ENCODE data around the gene ZNF236. TPM values are rescaled to one million over a fixed set of nuclear protein-coding genes. Genes with fewer than 3 reads are reported as not detected.
"Not testable (repeated sequence)": the region's sequence is repeated elsewhere in the genome, so short reads cannot be mapped to it uniquely, and the experiment has no call there.

The ZNF236 gene
- total RNA-seq, 4 donors from 2014 or later, result 21.0 to 36.3 (median 31.8) TPM

GRCh38 chr18:76808561-76808960 is 13.8 kb upstream of the ZNF236 start:
- Histone ChIP-seq H3K4me3 (no peak overlapping the region), H3K27me3 (no peaks in the 10 kb centered on the region), H3K36me3 (peaks cover 0 to 34% (median 0%) of the 10 kb centered on the region in 3 donors), H3K4me1 (peaks cover 0 to 6% (median under 1%) of the 10 kb centered on the region in 4 donors), H3K9me3 (no peaks in the 10 kb centered on the region), H3K27ac (no peak overlapping the region)
- DNase-seq (ENCODE audit: low spot score in 2 of 2), result no peak
- WGBS, 2 donors, result 89 to 95% methylated on average over 10 of the region's 10 CpGs
- no peak for TF ChIP-seq EP300 (IDR thresholded peaks at IDR 0.05)
- TF ChIP-seq POLR2A (IDR thresholded peaks at IDR 0.05), result no peak
- TF ChIP-seq CTCF (IDR thresholded peaks at IDR 0.05), result no peak

DNA sequence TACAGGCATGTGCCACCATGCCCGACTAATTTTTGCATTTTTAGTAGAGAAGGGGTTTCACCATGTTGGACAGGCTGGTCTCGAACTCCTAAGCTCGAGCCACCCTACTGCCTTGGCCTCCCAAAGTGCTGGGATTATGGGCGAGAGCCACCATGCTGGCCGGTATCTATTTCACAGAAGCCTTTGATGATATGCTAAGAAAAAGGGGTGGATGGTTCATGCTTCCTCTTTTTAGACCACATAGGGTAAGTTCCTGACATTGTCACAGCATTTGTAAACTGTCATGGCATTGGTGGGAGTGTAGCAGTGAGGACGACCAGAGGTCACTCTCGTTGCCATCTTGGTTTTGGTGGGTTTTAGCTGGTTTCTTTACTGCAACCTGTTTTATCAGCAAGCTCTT is 10.8 kb upstream of the ZNF236 start:
- not testable (repeated sequence) for H3K27me3 ChIP-seq; H3K4me3 ChIP-seq; DNase-seq (ENCODE audit: low spot score in 2 of 2); H3K4me1 ChIP-seq; H3K27ac ChIP-seq; H3K9me3 ChIP-seq
- 95 to 96% methylated on average over 7 of the region's 7 CpGs for WGBS, 2 donors
- peaks cover 0 to 59% (median 0%) of the 10 kb centered on the region in 3 donors for H3K36me3 ChIP-seq

DNA sequence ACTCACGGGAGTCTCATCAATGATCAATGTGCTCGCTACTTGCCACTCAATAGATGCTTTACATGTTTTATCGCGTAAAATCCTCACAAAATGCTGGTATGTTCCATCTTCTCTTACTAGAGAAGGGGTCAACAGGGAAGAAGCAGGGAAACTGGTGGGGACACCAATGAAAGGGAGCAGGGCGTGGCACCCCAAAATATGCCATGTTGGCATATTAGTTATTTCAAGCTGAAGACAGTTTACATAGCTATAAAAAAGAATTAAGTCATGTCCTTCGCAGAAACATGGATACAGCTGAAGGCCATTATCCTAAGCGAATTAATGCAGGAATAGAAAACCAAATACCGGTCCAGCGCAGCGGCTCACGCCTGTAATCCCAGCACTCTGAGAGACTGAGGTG is 8.1 kb upstream of the ZNF236 start:
- H3K27ac ChIP-seq, result no peak overlapping the region
- H3K4me3 ChIP-seq, result no peak overlapping the region
- no peak for DNase-seq (ENCODE audit: low spot score in 2 of 2)
- no peaks in the 10 kb centered on the region for H3K27me3 ChIP-seq
- peaks cover 0 to 38% (median 0%) of the 10 kb centered on the region in 3 donors for H3K36me3 ChIP-seq
- peaks cover 0 to 7% (median 2%) of the 10 kb centered on the region in 4 donors for H3K4me1 ChIP-seq
- H3K9me3 ChIP-seq, result no peaks in the 10 kb centered on the region
- TF ChIP-seq POLR2A (IDR thresholded peaks at IDR 0.05) (no peak), CTCF (IDR thresholded peaks at IDR 0.05) (no peak), EP300 (IDR thresholded peaks at IDR 0.05) (no peak)
- WGBS, 2 donors, result 89% methylated on average over 11 of the region's 11 CpGs

- H3K9me3 ChIP-seq, result no peaks in the 10 kb centered on the region
- 75 to 85% methylated on average over 8 of the region's 8 CpGs for WGBS, 2 donors
- no peak overlapping the region for H3K27ac ChIP-seq
- H3K4me3 ChIP-seq, result no peak overlapping the region
- TF ChIP-seq POLR2A (IDR thresholded peaks at IDR 0.05) (no peak), CTCF (IDR thresholded peaks at IDR 0.05) (no peak), EP300 (IDR thresholded peaks at IDR 0.05) (no peak)
- H3K36me3 ChIP-seq, result peaks cover 0 to 33% (median 0%) of the 10 kb centered on the region in 3 donors
- no peaks in the 10 kb centered on the region for H3K27me3 ChIP-seq
- DNase-seq (ENCODE audit: low spot score in 2 of 2), result no peak
- peaks cover 0 to 23% (median 5%) of the 10 kb centered on the region in 4 donors for H3K4me1 ChIP-seq
These were observed 6.2 kb upstream of the ZNF236 start for GRCh38 chr18:76816127-76816526.

DNA sequence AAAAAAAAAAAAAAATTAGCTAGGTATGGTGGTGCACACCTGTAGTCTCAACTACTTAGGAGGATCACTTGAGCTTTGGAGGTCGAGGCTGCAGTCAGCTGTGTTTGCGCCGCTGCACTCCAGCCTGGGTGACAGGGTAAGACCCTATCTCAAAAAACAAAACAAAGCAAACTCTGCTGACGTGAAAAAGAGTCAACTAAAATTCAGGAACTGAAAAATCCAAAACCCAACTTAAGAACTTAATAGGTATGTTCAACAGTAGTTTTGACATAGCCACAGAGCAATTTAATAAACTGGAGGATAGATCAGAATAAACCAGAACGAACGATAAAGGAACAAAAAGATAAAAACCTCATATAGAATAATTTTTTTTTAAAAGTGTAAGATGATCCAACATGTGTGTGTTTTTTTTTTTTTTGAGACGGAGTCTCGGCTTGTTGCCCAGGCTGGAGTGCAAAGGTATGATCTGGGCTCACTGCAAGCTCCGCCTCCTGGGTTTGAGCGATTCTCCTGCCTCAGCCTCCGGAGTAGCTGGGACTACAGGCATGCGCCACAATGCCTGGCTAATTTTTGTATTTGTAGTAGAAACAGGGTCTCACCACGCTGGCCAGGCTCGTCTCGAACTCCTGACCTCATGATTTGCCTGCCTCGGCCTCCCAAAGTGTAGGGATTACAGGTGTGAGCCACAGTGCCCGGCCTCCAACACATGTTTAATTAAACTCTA is 4.3 kb upstream of the ZNF236 start:
- Histone ChIP-seq H3K4me3 (no peak overlapping the region), H3K36me3 (peaks cover 0 to 28% (median 0%) of the 10 kb centered on the region in 3 donors), H3K27me3 (no peaks in the 10 kb centered on the region), H3K4me1 (peaks cover 0 to 25% (median 6%) of the 10 kb centered on the region in 4 donors), H3K27ac (no peak overlapping the region), H3K9me3 (no peaks in the 10 kb centered on the region)
- 89 to 93% methylated on average over 17 of the region's 17 CpGs for whole genome bisulfite sequencing, 2 donors
- no peak for DNase-seq (ENCODE audit: low spot score in 2 of 2)
- TF ChIP-seq EP300 (IDR thresholded peaks at IDR 0.05) (no peak), CTCF (IDR thresholded peaks at IDR 0.05) (no peak), POLR2A (IDR thresholded peaks at IDR 0.05) (no peak)

Measured in tibial nerve (tissue), 4 donors.